ENCODE results near the gene NLGN3.

DNA sequence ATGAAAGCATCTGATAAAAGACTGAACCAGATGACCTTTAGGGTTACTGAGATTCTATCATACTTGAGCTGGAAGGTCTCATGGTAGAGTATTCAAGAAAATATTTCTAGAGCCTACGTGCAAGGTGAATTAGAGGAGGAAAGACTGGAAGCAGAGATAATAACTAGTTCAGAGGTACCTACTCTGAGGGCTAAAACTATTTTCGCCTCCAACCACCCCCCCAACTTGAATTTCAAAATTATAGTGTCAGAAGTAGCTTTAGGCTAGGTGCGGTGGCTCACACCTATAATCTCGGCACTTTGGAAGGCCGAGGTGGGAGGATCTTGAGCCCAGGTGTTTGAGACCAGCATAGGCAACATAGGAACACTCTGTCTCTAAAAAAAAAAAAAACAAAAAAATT is 30.9 kb downstream of the NLGN3 start:
- TF ChIP-seq, protein P1, sequence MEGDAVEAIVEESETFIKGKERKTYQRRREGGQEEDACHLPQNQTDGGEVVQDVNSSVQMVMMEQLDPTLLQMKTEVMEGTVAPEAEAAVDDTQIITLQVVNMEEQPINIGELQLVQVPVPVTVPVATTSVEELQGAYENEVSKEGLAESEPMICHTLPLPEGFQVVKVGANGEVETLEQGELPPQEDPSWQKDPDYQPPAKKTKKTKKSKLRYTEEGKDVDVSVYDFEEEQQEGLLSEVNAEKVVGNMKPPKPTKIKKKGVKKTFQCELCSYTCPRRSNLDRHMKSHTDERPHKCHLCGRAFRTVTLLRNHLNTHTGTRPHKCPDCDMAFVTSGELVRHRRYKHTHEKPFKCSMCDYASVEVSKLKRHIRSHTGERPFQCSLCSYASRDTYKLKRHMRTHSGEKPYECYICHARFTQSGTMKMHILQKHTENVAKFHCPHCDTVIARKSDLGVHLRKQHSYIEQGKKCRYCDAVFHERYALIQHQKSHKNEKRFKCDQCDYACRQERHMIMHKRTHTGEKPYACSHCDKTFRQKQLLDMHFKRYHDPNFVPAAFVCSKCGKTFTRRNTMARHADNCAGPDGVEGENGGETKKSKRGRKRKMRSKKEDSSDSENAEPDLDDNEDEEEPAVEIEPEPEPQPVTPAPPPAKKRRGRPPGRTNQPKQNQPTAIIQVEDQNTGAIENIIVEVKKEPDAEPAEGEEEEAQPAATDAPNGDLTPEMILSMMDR (IDR thresholded peaks at IDR 0.05) = no peak
- TF ChIP-seq POLR2A (IDR thresholded peaks at IDR 0.05) (no peak), EP300 (IDR thresholded peaks at IDR 0.05) (no peak)

Measured in tibial nerve (tissue), 4 donors.